A549 treated with CORT108297 at 1 μM for 4 hours (cell line): ENCODE measurements around the gene E2F1. TPM values are rescaled to one million over a fixed set of nuclear protein-coding genes. Genes with fewer than 3 reads are reported as not detected.

Source experiments
- total RNA-seq: library from RNA; stranded (reverse); fragments of 200-300 nt; extraction: Qiagen RNA extraction; gene quantifications from 5 replicates; pipeline ENCODE4 v1.2.3, GENCODE V29; 2022

Gene E2F1, protein sequence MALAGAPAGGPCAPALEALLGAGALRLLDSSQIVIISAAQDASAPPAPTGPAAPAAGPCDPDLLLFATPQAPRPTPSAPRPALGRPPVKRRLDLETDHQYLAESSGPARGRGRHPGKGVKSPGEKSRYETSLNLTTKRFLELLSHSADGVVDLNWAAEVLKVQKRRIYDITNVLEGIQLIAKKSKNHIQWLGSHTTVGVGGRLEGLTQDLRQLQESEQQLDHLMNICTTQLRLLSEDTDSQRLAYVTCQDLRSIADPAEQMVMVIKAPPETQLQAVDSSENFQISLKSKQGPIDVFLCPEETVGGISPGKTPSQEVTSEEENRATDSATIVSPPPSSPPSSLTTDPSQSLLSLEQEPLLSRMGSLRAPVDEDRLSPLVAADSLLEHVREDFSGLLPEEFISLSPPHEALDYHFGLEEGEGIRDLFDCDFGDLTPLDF
- total RNA-seq: 22.0 to 33.5 TPM (median 30.9 TPM) in 5 replicates

DNA sequence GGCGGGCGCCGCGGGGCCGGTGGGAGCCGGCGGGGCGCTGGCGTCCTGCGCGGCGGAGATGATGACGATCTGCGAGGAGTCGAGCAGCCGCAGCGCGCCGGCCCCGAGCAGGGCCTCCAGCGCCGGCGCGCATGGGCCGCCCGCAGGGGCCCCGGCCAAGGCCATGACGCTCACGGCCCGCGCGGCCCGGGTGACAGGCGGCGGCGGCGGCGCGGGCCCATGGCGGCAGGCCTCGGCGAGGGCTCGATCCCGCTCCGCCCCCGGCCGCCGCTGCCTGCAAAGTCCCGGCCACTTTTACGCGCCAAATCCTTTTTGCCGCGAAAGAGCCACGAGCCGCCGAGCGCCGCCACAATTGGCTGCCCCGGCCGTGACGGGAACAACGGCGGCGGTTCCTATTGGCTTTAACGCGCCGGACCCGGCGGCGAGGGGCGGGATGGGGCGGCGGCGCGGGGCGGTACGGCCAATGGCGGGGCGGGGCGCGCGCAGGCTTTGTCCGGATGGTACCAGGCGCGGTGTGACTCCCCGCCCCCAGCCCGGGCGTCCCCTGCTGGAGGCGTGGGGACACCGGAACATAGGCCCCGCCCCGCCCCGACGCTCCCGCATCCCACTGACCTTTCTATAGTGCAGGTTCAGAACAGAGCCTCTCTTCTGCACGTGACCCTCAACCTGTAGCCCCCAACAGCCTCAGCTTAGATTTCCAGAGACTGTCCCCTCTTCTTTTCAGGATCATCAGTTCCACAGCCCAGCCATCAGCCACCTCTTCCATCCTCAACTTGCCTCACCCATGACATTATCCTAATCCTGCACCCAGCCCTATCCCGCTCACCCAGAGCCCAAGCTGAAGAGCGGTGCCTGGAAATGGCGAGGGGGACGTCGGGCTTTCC lies at the start of gene E2F1:
TSS of gene E2F1 (minus strand) at position 286 of the 884 bp plus-strand sequence. CDS start at position 165, 121 bp downstream.

DNA sequence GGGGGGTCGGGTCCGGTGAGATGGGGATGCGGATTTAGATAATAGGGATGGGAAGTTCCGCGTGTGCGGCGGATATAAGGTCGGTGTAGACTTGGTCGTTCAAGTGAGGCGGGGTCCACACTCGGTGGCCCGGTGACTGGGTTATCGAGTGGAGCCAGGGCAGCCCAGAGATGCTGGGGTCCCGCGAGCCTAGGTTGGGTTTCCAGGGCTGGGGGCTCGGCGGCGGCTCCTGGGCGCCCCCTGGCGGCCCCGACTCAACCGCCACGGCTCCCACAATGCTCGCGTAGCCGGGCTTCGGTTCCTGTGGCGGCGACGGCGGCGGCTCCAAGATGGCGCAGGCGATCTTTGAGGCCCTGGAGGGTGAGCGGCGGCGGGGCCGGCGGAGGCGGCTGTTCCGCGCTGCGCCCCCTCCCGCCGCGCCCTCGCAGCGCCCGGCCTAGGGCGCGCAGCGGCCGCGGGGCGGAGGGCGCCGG lies 45.5 kb upstream of the E2F1 start, which contains the start of gene ZNF341:
TSS of gene ZNF341 (plus strand) at position 304 of the 473 bp plus-strand sequence. CDS start at position 330, 26 bp downstream.

DNA sequence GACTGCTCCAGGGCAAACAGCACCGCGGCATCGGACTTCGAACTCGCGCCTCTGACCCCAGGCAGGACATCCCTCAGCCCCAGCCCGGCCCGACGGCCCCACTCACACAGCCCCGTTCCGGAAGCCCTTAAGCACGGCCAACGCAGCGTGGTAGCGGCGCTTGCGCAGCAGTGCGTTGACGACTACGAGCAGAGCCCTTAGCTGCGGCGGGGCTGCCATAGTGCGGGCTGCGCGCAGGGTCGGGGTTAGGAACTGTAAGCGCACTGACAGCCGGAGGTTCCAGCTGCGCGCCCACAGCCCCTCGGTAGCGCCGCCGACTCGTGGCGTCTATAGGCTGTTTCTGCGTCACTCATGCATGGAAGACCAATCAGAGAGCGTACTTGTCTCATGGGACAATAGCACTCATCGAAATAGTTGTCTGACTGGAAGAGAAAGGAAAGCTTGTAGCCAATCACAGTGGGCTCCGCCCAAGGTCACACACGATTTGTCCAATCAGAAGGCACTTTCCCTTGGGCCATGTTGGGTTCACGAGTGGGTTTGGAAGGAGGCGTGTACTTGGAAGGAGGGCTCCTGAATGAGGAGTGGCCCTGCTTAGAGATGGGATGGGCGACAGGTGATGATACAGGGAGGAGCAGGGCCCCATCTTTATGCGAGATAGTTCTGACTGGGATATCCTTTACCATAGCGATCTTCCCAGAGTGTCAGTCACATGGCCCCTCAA lies 34.0 kb upstream of the E2F1 start, which contains the start of gene PXMP4:
TSS of gene PXMP4 (minus strand) at position 322 of the 721 bp plus-strand sequence. CDS start at position 219, 103 bp downstream.

DNA sequence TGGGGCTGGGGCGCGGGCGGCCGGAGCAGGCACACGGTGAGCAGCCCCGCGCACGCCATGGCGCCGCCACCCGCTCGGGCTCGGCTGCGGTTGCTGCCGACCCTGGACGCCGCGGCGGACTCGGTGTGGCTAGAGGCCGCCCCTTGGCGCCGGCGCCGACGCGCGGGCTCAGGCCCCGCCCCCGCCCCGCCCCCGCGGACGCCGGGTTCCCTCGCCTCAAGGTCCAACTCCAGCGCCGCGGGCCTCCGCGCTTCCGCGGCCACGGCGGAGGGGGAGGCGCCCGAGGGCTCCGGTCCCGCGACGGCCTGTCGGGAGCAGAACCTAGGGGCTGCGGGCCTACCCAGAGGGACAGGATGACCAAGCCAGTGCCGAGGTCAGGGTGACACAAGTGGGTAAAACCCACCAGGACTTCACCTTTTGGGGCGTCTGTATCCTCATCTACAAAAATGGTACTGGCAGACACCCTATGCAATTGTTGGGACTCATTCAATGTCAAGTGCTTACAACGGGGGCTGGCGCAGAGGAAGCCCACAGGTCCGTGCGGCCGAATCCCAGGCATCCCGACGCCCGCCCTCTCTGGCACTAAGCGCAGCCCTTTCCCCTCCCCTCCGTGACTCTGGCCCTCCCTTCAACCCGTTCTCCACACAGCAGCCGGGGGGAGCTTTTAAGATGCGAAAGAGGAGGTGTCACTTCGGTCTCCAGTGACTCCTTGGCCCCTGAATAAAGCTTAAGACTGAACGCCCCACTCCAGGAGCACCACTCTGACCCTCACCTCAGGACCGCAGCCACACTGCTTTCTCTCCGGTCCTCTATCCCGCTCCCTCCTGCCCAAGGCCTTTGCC lies 11.7 kb downstream of the E2F1 start, which contains the start of gene NECAB3:
TSS of gene NECAB3 (minus strand) at position 135 of the 842 bp plus-strand sequence. CDS start at position 59, 76 bp downstream.

DNA sequence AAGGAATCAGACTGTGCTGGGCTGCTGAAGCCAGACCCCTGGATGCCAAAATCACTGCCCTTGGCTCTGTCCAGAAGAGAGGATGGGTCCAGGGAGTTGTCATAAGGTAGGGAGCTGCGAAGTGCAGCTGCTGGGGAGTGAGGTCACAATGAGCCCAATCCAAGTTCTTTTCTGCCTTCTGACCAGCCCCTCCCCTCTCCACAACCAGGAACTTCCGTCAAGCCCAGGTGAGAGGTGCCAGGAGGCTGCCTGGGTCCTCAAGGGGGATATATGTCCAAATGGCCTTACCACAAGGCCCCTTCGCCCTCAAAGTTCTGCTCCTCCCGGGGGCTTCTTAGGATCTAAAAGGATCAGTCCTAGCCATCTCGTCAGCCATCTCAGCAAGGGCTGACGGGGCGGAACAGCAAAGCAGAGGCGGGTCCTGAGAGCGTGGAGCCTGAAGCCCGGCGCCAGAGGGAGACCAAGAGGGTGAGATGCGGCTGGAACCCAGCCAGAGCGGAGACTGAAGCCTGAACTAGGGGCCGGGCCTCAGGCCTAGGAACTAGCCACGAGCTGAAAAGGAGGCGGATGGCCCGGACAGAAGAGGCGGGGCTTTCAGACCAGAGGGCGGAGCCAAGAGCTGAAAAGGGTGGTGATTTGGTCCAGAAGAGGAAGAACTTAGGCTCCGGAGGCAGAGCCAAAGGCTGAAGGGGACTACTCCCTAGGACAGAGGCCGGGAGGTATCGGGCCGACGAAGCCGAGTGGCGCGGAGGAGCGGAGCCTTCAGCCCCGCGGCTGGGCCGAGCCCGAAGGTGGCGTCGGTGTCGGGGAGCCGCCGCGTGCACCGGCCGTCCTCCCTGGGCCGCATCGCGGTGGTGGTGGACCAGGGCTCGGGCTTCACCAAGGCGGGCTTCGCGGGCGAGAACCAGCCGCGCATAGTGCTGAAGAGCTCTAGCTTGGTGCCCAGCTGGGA lies 19.6 kb downstream of the E2F1 start, which contains the start of gene ACTL10:
TSS of gene ACTL10 (plus strand) at position 651 of the 952 bp plus-strand sequence. CDS start 555 bp downstream, outside the sequence.

DNA sequence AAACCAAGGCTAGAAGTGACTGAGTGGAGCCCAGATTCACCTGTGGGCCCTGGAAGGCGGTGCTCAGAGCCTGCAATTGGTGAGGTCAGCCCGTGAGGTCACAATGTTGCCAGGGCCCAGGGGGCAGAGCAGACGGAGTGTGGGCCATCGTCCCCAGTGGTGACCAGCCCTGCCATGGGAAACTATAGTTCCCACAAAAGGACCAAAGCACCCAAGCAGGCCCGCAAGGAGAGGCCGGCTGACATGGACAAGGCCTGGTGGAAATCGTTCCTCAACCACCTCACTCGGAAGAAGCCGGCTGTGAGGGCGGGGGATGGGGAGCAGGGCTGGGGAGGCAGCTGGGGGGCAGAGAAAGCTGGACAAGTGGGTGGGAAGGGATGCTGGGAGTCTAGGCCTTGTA lies 24.0 kb downstream of the E2F1 start, which contains the start of gene C20orf144:
TSS of gene C20orf144 (plus strand) at position 156 of the 400 bp plus-strand sequence. CDS start at position 175, 19 bp downstream.

Other genes starting within 250 kb of the E2F1 start
- gene SNTA1, start 242.6 kb downstream of the E2F1 start, total RNA-seq: 8.7 to 12.9 TPM (median 10.8 TPM) in 5 replicates
- gene CBFA2T2, start 196.3 kb downstream of the E2F1 start, total RNA-seq: 4.3 to 7.2 TPM (median 6.2 TPM) in 5 replicates
- 0.08 to 0.13 TPM (median 0.10 TPM) in 4 of 5 replicates, not detected in the other for gene C20orf144, start 24.1 kb downstream of the E2F1 start, total RNA-seq
- gene ACTL10, start 19.4 kb downstream of the E2F1 start, total RNA-seq: 0.05 TPM in 1 of 5 replicates, not detected in the others
- gene NECAB3, start 12.0 kb downstream of the E2F1 start, total RNA-seq: 11.1 to 15.5 TPM (median 14.1 TPM) in 5 replicates
- 4.8 to 6.5 TPM (median 6.3 TPM) in 5 replicates for gene PXMP4, start 33.9 kb upstream of the E2F1 start, total RNA-seq
- gene ZNF341, start 45.6 kb upstream of the E2F1 start, total RNA-seq: 2.8 to 4.9 TPM (median 3.9 TPM) in 5 replicates
- 163 to 184 TPM (median 178 TPM) in 5 replicates for gene CHMP4B, start 125.0 kb upstream of the E2F1 start, total RNA-seq